Large intestine (tissue), 3 donors: ENCODE data around the gene SORCS2. TPM values are rescaled to one million over a fixed set of nuclear protein-coding genes. Genes with fewer than 3 reads are reported as not detected.

Experiments used
- DNase-seq, 2 donors: peaks; one replicate each; pipeline versions ENCODE4 v3.0.0 to v3.0.0-alpha.2; 2013
- H3K27ac ChIP-seq: one replicate; pipeline ENCODE4 v1.5.1; 2013; ENCODE audit warnings: low read length
- H3K27me3 ChIP-seq: 2 replicates; pipeline ENCODE4 v1.6.1; 2013; ENCODE audit warnings: low read length; ENCODE audit not compliant: control insufficient read depth, insufficient read depth
- H3K36me3 ChIP-seq: 2 replicates; pipeline ENCODE4 v1.6.1; 2013; ENCODE audit warnings: low read length; ENCODE audit not compliant: control insufficient read depth, insufficient read depth
- H3K4me1 ChIP-seq: one replicate; pipeline ENCODE4 v1.6.1; 2013; ENCODE audit warnings: low read length; ENCODE audit not compliant: control insufficient read depth, insufficient read depth
- H3K4me3 ChIP-seq: one replicate; pipeline ENCODE4 v1.5.1; 2013; ENCODE audit warnings: low read length
- H3K9me3 ChIP-seq: one replicate; pipeline ENCODE4 v1.6.1; 2013; ENCODE audit warnings: mild to moderate bottlenecking, low read depth, low read length, moderate library complexity; ENCODE audit not compliant: control insufficient read depth
- WGBS: methylation state at CpG from one replicate; pipeline ENCODE4 v1.1.5; 2013; ENCODE audit warnings: low lambda C conversion rate; ENCODE audit not compliant: insufficient coverage; 5-methylcytosine and 5-hydroxymethylcytosine counted together
- polyA plus RNA-seq: library from polyadenylated mRNA; unstranded; fragments of 120-200 nt; gene quantifications from one replicate; pipeline ENCODE4 v1.2.1, GENCODE V29; 2013

The SORCS2 gene
- polyA plus RNA-seq, 1 donor: 3.6 TPM

GRCh38 chr4:7193030-7193958 lies 956 bp downstream of the SORCS2 start:
- H3K27me3 ChIP-seq: peaks cover 77% of the 10 kb centered on the region
- H3K27ac ChIP-seq: no peak overlapping the region
- peaks cover 3% of the 10 kb centered on the region for H3K9me3 ChIP-seq
- no CpG with 5 or more reads among the region's 62 CpGs for WGBS
- no peaks in the 10 kb centered on the region for H3K36me3 ChIP-seq
- peak overlapping the region; percentile 41 for H3K4me3 ChIP-seq
- no peak for DNase-seq
- peaks cover 3% of the 10 kb centered on the region for H3K4me1 ChIP-seq

GRCh38 chr4:7194251-7195140 lies 2.2 kb downstream of the SORCS2 start:
- H3K27me3 ChIP-seq: peaks cover 65% of the 10 kb centered on the region
- WGBS: no CpG with 5 or more reads among the region's 6 CpGs

GRCh38 chr4:7195141-7195515 lies 2.8 kb downstream of the SORCS2 start:
- Histone ChIP-seq H3K27me3 (peaks cover 58% of the 10 kb centered on the region), H3K27ac (no peak overlapping the region), H3K4me3 (no peak overlapping the region), H3K36me3 (no peaks in the 10 kb centered on the region), H3K9me3 (peaks cover 3% of the 10 kb centered on the region), H3K4me1 (peaks cover 3% of the 10 kb centered on the region)
- no CpG with 5 or more reads among the region's 5 CpGs for WGBS
- no peak for DNase-seq

More at GRCh38 chr4:7194251-7195140, 2.2 kb downstream of the SORCS2 start:
- no peaks in the 10 kb centered on the region for H3K36me3 ChIP-seq
- H3K27ac ChIP-seq: no peak overlapping the region
- peaks cover 3% of the 10 kb centered on the region for H3K4me1 ChIP-seq
- H3K9me3 ChIP-seq: peaks cover 3% of the 10 kb centered on the region
- DNase-seq: no peak
- H3K4me3 ChIP-seq: no peak overlapping the region

GRCh38 chr4:7195546-7196287 lies 3.4 kb downstream of the SORCS2 start:
- H3K9me3 ChIP-seq: peaks cover 3% of the 10 kb centered on the region
- H3K4me1 ChIP-seq: peaks cover 3% of the 10 kb centered on the region
- 53% methylated on average over 3 of the region's 14 CpGs for WGBS
- no peaks in the 10 kb centered on the region for H3K36me3 ChIP-seq
- no peak for DNase-seq
- H3K27ac ChIP-seq: no peak overlapping the region
- no peak overlapping the region for H3K4me3 ChIP-seq
- H3K27me3 ChIP-seq: peaks cover 53% of the 10 kb centered on the region

- peaks cover 52% of the 10 kb centered on the region for H3K27me3 ChIP-seq
- H3K4me3 ChIP-seq: no peak overlapping the region
- H3K36me3 ChIP-seq: no peaks in the 10 kb centered on the region
- no peak for DNase-seq
- H3K27ac ChIP-seq: no peak overlapping the region
- H3K4me1 ChIP-seq: peaks cover 3% of the 10 kb centered on the region
- H3K9me3 ChIP-seq: peaks cover 3% of the 10 kb centered on the region
- WGBS: no CpG with 5 or more reads among the region's 7 CpGs
Measured at GRCh38 chr4:7196288-7196651, 3.9 kb downstream of the SORCS2 start.

DNA sequence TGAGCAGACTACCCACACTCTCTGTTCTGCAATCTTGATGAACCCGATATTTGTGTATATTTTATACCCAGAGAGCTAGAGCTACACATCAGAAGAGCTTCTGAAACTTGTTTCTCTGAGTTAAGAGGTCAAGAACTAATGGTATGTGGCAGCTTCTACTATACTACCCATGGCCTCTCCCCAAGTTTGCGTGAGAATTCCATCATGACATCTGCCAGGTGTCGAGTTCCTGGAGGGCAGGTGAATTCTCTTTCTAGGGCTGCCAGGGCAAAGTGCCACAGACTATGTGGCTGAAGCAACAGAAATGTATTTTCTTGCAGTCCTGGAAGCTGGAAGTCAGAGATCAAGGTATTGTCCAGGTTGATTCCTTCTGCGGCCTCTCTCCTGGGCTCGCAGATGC lies 4.4 kb downstream of the SORCS2 start:
- Histone ChIP-seq H3K36me3 (no peaks in the 10 kb centered on the region), H3K4me3 (no peak overlapping the region), H3K4me1 (peaks cover 3% of the 10 kb centered on the region), H3K27ac (no peak overlapping the region), H3K27me3 (peaks cover 54% of the 10 kb centered on the region), H3K9me3 (peaks cover 3% of the 10 kb centered on the region)
- DNase-seq: no peak
- 93% methylated on average over 2 of the region's 5 CpGs for WGBS

- no CpG with 5 or more reads among the region's 5 CpGs for WGBS
- Histone ChIP-seq H3K27ac (no peak overlapping the region), H3K27me3 (peaks cover 49% of the 10 kb centered on the region), H3K4me1 (no peaks in the 10 kb centered on the region), H3K36me3 (no peaks in the 10 kb centered on the region), H3K4me3 (no peak overlapping the region), H3K9me3 (peaks cover 3% of the 10 kb centered on the region)
- no peak for DNase-seq
Measured at GRCh38 chr4:7197910-7198309, 5.6 kb downstream of the SORCS2 start.

- Histone ChIP-seq H3K27ac (no peak overlapping the region), H3K27me3 (peaks cover 43% of the 10 kb centered on the region), H3K4me3 (no peak overlapping the region), H3K36me3 (no peaks in the 10 kb centered on the region), H3K9me3 (no peaks in the 10 kb centered on the region), H3K4me1 (no peaks in the 10 kb centered on the region)
- no CpG with 5 or more reads among the region's 20 CpGs for WGBS
- no peak for DNase-seq
Measured at GRCh38 chr4:7198440-7199128, 6.2 kb downstream of the SORCS2 start.

GRCh38 chr4:7199129-7199725 lies 6.9 kb downstream of the SORCS2 start:
- H3K4me3 ChIP-seq: no peak overlapping the region

More at GRCh38 chr4:7199129-7199725, 6.9 kb downstream of the SORCS2 start:
- no CpG with 5 or more reads among the region's 15 CpGs for WGBS
- no peak for DNase-seq
- Histone ChIP-seq H3K36me3 (no peaks in the 10 kb centered on the region), H3K4me1 (no peaks in the 10 kb centered on the region), H3K27me3 (peaks cover 36% of the 10 kb centered on the region), H3K9me3 (no peaks in the 10 kb centered on the region), H3K27ac (no peak overlapping the region)
